ENCODE results near the gene CDH4.

CDH4 gene

GRCh38 chr20:61565791-61566190, 313.7 kb downstream of the CDH4 start:
- in situ Hi-C loops (cut with MboI; ENCODE audit: low sequenced_read_pairs, unreplicated experiment), result no loop called here
- TF ChIP-seq CTCF (IDR thresholded peaks at IDR 0.05; ENCODE audit: borderline replicate concordance, control extremely low read depth, extremely low read depth, insufficient read depth, missing control alignments), result no peak
- no peak for DNase-seq (ENCODE audit: low spot score)

GRCh38 chr20:61566691-61567090, 314.6 kb downstream of the CDH4 start:
- TF ChIP-seq CTCF (IDR thresholded peaks at IDR 0.05; ENCODE audit: borderline replicate concordance, control extremely low read depth, extremely low read depth, insufficient read depth, missing control alignments), result no peak
- in situ Hi-C loops (cut with MboI; ENCODE audit: low sequenced_read_pairs, unreplicated experiment), result no loop called here
- DNase-seq (ENCODE audit: low spot score), result no peak

GRCh38 chr20:61567204-61567603, 315.1 kb downstream of the CDH4 start:
- in situ Hi-C loops (cut with MboI; ENCODE audit: low sequenced_read_pairs, unreplicated experiment), result no loop called here
- TF ChIP-seq CTCF (IDR thresholded peaks at IDR 0.05; ENCODE audit: borderline replicate concordance, control extremely low read depth, extremely low read depth, insufficient read depth, missing control alignments), result no peak
- DNase-seq (ENCODE audit: low spot score), result no peak

GRCh38 chr20:61569825-61570224, 317.8 kb downstream of the CDH4 start:
- TF ChIP-seq CTCF (IDR thresholded peaks at IDR 0.05; ENCODE audit: borderline replicate concordance, control extremely low read depth, extremely low read depth, insufficient read depth, missing control alignments), result no peak
- in situ Hi-C loops (cut with MboI; ENCODE audit: low sequenced_read_pairs, unreplicated experiment), result no loop called here
- no peak for DNase-seq (ENCODE audit: low spot score)

GRCh38 chr20:61570646-61571195, 318.7 kb downstream of the CDH4 start:
- no peak for TF ChIP-seq CTCF (IDR thresholded peaks at IDR 0.05; ENCODE audit: borderline replicate concordance, control extremely low read depth, extremely low read depth, insufficient read depth, missing control alignments)
- in situ Hi-C loops (cut with MboI; ENCODE audit: low sequenced_read_pairs, unreplicated experiment), result no loop called here
- DNase-seq (ENCODE audit: low spot score), result no peak

- in situ Hi-C loops (cut with MboI; ENCODE audit: low sequenced_read_pairs, unreplicated experiment), result no loop called here
- TF ChIP-seq CTCF (IDR thresholded peaks at IDR 0.05; ENCODE audit: borderline replicate concordance, control extremely low read depth, extremely low read depth, insufficient read depth, missing control alignments), result no peak
- no peak for DNase-seq (ENCODE audit: low spot score)
Observed at GRCh38 chr20:61571221-61571620, 319.2 kb downstream of the CDH4 start.
